WTC11 (cell line): ENCODE data around the gene CAD. TPM values are rescaled to one million over a fixed set of nuclear protein-coding genes. Genes with fewer than 3 reads are reported as not detected.

Source experiments
- ATAC-seq: fragments of 200-7000 bp; cut with Tn5 transposase; 2 replicates; pipeline ENCODE4 v1.10.0; 2021; ENCODE audit warnings: mild to moderate bottlenecking, moderate library complexity
- CTCF ChIA-PET: fragments of 300-600 bp; sonication (Branson Sonifier 250); formaldehyde crosslinking; loops from one replicate; lab custom pipeline; 2021; ENCODE audit warnings: antibody characterized with exemption; lab: Charles Lee
- POLR2A ChIA-PET: fragments of 350-600 bp; sonication (Branson Sonifier 250); formaldehyde crosslinking; loops from one replicate; lab custom pipeline; 2021; ENCODE audit warnings: antibody characterized with exemption; lab: Charles Lee
- DNase-seq: peaks from one replicate; pipeline ENCODE4 v3.0.0; 2021; ENCODE audit warnings: low spot score
- H3K27ac Mint-ChIP-seq: 2 replicates; pipeline ENCODE4 v1.8.0; 2021; ENCODE audit warnings: mixed read lengths
- H3K27me3 Mint-ChIP-seq: 2 replicates; pipeline ENCODE4 v1.8.0; 2021; ENCODE audit warnings: low read depth, mild to moderate bottlenecking, moderate library complexity, mixed read lengths
- H3K36me3 Mint-ChIP-seq: 2 replicates; pipeline ENCODE4 v1.8.0; 2021; ENCODE audit warnings: mixed read lengths
- H3K4me1 Mint-ChIP-seq: 2 replicates; pipeline ENCODE4 v1.8.0; 2022; ENCODE audit warnings: mixed read lengths
- H3K4me3 Mint-ChIP-seq: 2 replicates; pipeline ENCODE4 v1.8.0; 2021; ENCODE audit warnings: mild to moderate bottlenecking, moderate library complexity, mixed read lengths
- H3K9me3 Mint-ChIP-seq: 2 replicates; pipeline ENCODE4 v1.8.0; 2021; ENCODE audit warnings: mixed read lengths
- CREM ChIP-seq: sonication (generic); formaldehyde crosslinking; IDR thresholded peaks from 2 replicates; pipeline ENCODE4 v1.8.1; 2022; ENCODE audit warnings: mild to moderate bottlenecking, missing genetic modification reagents, moderate library complexity
- HMGA2 ChIP-seq: fragments of 250-450 bp; sonication (Bioruptor Pico); IDR thresholded peaks from 2 replicates; pipeline ENCODE4 v1.4.0; 2021; ENCODE audit warnings: mild to moderate bottlenecking, moderate library complexity
- NR1H2 ChIP-seq: sonication (generic); formaldehyde crosslinking; IDR thresholded peaks from 2 replicates; pipeline ENCODE4 v1.9.0; 2021; ENCODE audit warnings: mild to moderate bottlenecking, moderate library complexity, missing genetic modification reagents
- TCF7 ChIP-seq: sonication (generic); formaldehyde crosslinking; IDR thresholded peaks from 2 replicates; pipeline ENCODE4 v1.8.0; 2022; ENCODE audit warnings: mild to moderate bottlenecking, low read depth, missing genetic modification reagents, moderate library complexity
- TEAD4 ChIP-seq: sonication (generic); formaldehyde crosslinking; IDR thresholded peaks from 2 replicates; pipeline ENCODE4 v1.8.0; 2022; ENCODE audit warnings: mild to moderate bottlenecking, missing genetic modification reagents
- TP53 ChIP-seq: sonication (generic); formaldehyde crosslinking; IDR thresholded peaks from 2 replicates; pipeline ENCODE4 v1.8.1; 2023; ENCODE audit warnings: mild to moderate bottlenecking, missing genetic modification reagents
- ZNF263 ChIP-seq: sonication (generic); formaldehyde crosslinking; IDR thresholded peaks from 2 replicates; pipeline ENCODE4 v1.8.1; 2022; ENCODE audit warnings: low read depth, mild to moderate bottlenecking, moderate library complexity, missing genetic modification reagents
- ZNF317 ChIP-seq: sonication (generic); formaldehyde crosslinking; IDR thresholded peaks from 2 replicates; pipeline ENCODE4 v1.8.1; 2023; ENCODE audit warnings: low read depth, mild to moderate bottlenecking, moderate library complexity, missing genetic modification reagents, borderline replicate concordance
- total RNA-seq: library from RNA; stranded (reverse); gene quantifications from 3 replicates; pipeline ENCODE4 v1.2.3, GENCODE V29; 2021
- TF ChIP-seq, protein P1 (sequence below): fragments of 250-450 bp; sonication (Bioruptor Pico); IDR thresholded peaks from 2 replicates; pipeline ENCODE4 v1.9.0; 2021; ENCODE audit warnings: mild to moderate bottlenecking, borderline replicate concordance
- TF ChIP-seq, protein P2 (sequence below): sonication (generic); formaldehyde crosslinking; conservative IDR thresholded peaks from 2 replicates; pipeline ENCODE4 v1.8.1; 2022; ENCODE audit warnings: mild to moderate bottlenecking, missing genetic modification reagents
- TF ChIP-seq, protein P3 (sequence below): fragments of 250-450 bp; sonication (Bioruptor Pico); IDR thresholded peaks from 2 replicates; pipeline ENCODE4 v1.8.0; 2021; ENCODE audit warnings: mild to moderate bottlenecking
- TF ChIP-seq, protein P4 (sequence below): sonication (generic); formaldehyde crosslinking; IDR thresholded peaks from 2 replicates; pipeline ENCODE4 v1.8.1; 2023; ENCODE audit warnings: mild to moderate bottlenecking, missing genetic modification reagents
- TF ChIP-seq, protein P5 (sequence below): sonication (generic); formaldehyde crosslinking; conservative IDR thresholded peaks from 2 replicates; pipeline ENCODE4 v1.8.1; 2023; ENCODE audit warnings: mild to moderate bottlenecking, low read depth, missing genetic modification reagents, moderate library complexity
- TF ChIP-seq, protein P6 (sequence below): fragments of 250-450 bp; sonication (Bioruptor Pico); IDR thresholded peaks from 2 replicates; pipeline ENCODE4 v1.9.0; 2021; ENCODE audit warnings: mild to moderate bottlenecking
- TF ChIP-seq, protein P7 (sequence below): sonication (generic); formaldehyde crosslinking; IDR thresholded peaks from 2 replicates; pipeline ENCODE4 v1.8.0; 2022; ENCODE audit warnings: mild to moderate bottlenecking, missing genetic modification reagents
- TF ChIP-seq, protein P8 (sequence below): fragments of 250-450 bp; sonication (Bioruptor Pico); IDR thresholded peaks from 2 replicates; pipeline ENCODE4 v2.1.2; 2022; ENCODE audit warnings: mild to moderate bottlenecking, moderate library complexity

Gene CAD
- total RNA-seq, 1 experiment from 2014 or later, result 178 TPM

DNA sequence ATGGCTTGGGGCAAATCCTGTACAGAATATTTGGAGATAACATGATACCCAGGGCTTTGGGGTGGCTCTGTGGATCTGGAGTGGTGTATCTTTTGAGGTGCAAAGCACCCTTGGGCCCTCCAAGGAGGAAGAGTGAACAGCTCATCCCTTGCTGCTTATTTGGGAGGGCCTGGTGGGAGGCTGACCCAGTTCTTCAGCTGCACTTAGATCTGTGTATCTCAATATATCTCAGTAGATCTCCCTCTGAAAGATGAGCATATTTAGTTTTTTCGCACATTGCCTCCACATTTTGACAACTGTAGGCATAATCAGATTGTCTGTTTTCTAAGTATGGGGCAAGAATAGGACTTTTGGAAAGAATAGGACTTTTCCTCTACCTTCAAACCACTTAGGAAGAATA is 67.8 kb downstream of the CAD start (continued):
- TF ChIP-seq, protein P1, sequence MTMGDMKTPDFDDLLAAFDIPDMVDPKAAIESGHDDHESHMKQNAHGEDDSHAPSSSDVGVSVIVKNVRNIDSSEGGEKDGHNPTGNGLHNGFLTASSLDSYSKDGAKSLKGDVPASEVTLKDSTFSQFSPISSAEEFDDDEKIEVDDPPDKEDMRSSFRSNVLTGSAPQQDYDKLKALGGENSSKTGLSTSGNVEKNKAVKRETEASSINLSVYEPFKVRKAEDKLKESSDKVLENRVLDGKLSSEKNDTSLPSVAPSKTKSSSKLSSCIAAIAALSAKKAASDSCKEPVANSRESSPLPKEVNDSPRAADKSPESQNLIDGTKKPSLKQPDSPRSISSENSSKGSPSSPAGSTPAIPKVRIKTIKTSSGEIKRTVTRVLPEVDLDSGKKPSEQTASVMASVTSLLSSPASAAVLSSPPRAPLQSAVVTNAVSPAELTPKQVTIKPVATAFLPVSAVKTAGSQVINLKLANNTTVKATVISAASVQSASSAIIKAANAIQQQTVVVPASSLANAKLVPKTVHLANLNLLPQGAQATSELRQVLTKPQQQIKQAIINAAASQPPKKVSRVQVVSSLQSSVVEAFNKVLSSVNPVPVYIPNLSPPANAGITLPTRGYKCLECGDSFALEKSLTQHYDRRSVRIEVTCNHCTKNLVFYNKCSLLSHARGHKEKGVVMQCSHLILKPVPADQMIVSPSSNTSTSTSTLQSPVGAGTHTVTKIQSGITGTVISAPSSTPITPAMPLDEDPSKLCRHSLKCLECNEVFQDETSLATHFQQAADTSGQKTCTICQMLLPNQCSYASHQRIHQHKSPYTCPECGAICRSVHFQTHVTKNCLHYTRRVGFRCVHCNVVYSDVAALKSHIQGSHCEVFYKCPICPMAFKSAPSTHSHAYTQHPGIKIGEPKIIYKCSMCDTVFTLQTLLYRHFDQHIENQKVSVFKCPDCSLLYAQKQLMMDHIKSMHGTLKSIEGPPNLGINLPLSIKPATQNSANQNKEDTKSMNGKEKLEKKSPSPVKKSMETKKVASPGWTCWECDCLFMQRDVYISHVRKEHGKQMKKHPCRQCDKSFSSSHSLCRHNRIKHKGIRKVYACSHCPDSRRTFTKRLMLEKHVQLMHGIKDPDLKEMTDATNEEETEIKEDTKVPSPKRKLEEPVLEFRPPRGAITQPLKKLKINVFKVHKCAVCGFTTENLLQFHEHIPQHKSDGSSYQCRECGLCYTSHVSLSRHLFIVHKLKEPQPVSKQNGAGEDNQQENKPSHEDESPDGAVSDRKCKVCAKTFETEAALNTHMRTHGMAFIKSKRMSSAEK (CRISPR knock-in tag), result no peak
- TF ChIP-seq NR1H2 (CRISPR knock-in tag) (no peak), TP53 (no peak), CREM (no peak), TEAD4 (no peak), HMGA2 (CRISPR knock-in tag) (no peak), ZNF263 (CRISPR knock-in tag) (no peak)
- TF ChIP-seq, protein P2, sequence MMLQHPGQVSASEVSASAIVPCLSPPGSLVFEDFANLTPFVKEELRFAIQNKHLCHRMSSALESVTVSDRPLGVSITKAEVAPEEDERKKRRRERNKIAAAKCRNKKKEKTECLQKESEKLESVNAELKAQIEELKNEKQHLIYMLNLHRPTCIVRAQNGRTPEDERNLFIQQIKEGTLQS (CRISPR knock-in tag), result no peak
- TF ChIP-seq, protein P3, sequence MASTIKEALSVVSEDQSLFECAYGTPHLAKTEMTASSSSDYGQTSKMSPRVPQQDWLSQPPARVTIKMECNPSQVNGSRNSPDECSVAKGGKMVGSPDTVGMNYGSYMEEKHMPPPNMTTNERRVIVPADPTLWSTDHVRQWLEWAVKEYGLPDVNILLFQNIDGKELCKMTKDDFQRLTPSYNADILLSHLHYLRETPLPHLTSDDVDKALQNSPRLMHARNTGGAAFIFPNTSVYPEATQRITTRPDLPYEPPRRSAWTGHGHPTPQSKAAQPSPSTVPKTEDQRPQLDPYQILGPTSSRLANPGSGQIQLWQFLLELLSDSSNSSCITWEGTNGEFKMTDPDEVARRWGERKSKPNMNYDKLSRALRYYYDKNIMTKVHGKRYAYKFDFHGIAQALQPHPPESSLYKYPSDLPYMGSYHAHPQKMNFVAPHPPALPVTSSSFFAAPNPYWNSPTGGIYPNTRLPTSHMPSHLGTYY (CRISPR knock-in tag), result no peak
- TF ChIP-seq, protein P4, sequence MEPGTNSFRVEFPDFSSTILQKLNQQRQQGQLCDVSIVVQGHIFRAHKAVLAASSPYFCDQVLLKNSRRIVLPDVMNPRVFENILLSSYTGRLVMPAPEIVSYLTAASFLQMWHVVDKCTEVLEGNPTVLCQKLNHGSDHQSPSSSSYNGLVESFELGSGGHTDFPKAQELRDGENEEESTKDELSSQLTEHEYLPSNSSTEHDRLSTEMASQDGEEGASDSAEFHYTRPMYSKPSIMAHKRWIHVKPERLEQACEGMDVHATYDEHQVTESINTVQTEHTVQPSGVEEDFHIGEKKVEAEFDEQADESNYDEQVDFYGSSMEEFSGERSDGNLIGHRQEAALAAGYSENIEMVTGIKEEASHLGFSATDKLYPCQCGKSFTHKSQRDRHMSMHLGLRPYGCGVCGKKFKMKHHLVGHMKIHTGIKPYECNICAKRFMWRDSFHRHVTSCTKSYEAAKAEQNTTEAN, result no peak

DNA sequence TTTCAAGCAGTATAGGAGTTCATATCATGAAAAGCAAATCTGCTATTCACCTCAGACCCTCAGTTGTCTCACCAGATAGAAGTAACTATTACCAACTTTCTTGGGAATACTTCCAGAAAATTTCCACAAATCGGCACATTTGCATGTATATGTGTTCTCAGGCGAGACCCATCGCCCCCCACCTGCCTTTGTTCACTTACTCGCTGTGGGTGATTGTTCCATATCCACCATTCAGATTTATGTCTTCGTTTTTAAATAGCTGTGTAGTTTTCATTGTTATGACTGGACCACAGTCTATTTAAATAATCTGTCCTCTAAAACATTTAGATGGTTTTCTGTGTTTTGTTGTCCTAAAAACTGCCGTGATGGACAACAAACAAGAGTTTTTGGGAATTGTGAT is 68.3 kb downstream of the CAD start:
- H3K4me1 Mint-ChIP-seq, result peaks cover 50% of the 10 kb centered on the region
- CTCF ChIA-PET, result interaction anchor here (1.2 to 7.6 kb wide), 2 partner anchors 16 to 343 kb away, joined by 3 to 129 read pairs; no protein-coding TSS in a partner anchor
- no peak overlapping the region for H3K4me3 Mint-ChIP-seq
- POLR2A ChIA-PET, result no interaction called here
- no peaks in the 10 kb centered on the region; the same call in 1 of the 2 replicates for H3K27me3 Mint-ChIP-seq
- no peaks in the 10 kb centered on the region for H3K9me3 Mint-ChIP-seq
- DNase-seq (no peak), ATAC-seq (no peak)
- no peaks in the 10 kb centered on the region for H3K36me3 Mint-ChIP-seq
- TF ChIP-seq, protein P5, sequence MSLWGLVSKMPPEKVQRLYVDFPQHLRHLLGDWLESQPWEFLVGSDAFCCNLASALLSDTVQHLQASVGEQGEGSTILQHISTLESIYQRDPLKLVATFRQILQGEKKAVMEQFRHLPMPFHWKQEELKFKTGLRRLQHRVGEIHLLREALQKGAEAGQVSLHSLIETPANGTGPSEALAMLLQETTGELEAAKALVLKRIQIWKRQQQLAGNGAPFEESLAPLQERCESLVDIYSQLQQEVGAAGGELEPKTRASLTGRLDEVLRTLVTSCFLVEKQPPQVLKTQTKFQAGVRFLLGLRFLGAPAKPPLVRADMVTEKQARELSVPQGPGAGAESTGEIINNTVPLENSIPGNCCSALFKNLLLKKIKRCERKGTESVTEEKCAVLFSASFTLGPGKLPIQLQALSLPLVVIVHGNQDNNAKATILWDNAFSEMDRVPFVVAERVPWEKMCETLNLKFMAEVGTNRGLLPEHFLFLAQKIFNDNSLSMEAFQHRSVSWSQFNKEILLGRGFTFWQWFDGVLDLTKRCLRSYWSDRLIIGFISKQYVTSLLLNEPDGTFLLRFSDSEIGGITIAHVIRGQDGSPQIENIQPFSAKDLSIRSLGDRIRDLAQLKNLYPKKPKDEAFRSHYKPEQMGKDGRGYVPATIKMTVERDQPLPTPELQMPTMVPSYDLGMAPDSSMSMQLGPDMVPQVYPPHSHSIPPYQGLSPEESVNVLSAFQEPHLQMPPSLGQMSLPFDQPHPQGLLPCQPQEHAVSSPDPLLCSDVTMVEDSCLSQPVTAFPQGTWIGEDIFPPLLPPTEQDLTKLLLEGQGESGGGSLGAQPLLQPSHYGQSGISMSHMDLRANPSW (CRISPR knock-in tag), result no peak
- TF ChIP-seq TCF7 (CRISPR knock-in tag) (no peak), ZNF317 (CRISPR knock-in tag) (no peak)
- TF ChIP-seq, protein P6, sequence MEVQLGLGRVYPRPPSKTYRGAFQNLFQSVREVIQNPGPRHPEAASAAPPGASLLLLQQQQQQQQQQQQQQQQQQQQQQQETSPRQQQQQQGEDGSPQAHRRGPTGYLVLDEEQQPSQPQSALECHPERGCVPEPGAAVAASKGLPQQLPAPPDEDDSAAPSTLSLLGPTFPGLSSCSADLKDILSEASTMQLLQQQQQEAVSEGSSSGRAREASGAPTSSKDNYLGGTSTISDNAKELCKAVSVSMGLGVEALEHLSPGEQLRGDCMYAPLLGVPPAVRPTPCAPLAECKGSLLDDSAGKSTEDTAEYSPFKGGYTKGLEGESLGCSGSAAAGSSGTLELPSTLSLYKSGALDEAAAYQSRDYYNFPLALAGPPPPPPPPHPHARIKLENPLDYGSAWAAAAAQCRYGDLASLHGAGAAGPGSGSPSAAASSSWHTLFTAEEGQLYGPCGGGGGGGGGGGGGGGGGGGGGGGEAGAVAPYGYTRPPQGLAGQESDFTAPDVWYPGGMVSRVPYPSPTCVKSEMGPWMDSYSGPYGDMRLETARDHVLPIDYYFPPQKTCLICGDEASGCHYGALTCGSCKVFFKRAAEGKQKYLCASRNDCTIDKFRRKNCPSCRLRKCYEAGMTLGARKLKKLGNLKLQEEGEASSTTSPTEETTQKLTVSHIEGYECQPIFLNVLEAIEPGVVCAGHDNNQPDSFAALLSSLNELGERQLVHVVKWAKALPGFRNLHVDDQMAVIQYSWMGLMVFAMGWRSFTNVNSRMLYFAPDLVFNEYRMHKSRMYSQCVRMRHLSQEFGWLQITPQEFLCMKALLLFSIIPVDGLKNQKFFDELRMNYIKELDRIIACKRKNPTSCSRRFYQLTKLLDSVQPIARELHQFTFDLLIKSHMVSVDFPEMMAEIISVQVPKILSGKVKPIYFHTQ, result no peak
- TF ChIP-seq, protein P7, sequence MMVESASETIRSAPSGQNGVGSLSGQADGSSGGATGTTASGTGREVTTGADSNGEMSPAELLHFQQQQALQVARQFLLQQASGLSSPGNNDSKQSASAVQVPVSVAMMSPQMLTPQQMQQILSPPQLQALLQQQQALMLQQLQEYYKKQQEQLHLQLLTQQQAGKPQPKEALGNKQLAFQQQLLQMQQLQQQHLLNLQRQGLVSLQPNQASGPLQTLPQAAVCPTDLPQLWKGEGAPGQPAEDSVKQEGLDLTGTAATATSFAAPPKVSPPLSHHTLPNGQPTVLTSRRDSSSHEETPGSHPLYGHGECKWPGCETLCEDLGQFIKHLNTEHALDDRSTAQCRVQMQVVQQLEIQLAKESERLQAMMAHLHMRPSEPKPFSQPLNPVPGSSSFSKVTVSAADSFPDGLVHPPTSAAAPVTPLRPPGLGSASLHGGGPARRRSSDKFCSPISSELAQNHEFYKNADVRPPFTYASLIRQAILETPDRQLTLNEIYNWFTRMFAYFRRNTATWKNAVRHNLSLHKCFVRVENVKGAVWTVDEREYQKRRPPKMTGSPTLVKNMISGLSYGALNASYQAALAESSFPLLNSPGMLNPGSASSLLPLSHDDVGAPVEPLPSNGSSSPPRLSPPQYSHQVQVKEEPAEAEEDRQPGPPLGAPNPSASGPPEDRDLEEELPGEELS (CRISPR knock-in tag), result no peak
- TF ChIP-seq, protein P8, sequence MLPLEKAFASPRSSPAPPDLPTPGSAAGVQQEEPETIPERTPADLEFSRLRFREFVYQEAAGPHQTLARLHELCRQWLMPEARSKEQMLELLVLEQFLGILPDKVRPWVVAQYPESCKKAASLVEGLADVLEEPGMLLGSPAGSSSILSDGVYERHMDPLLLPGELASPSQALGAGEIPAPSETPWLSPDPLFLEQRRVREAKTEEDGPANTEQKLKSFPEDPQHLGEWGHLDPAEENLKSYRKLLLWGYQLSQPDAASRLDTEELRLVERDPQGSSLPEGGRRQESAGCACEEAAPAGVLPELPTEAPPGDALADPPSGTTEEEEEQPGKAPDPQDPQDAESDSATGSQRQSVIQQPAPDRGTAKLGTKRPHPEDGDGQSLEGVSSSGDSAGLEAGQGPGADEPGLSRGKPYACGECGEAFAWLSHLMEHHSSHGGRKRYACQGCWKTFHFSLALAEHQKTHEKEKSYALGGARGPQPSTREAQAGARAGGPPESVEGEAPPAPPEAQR (CRISPR knock-in tag), result no peak
- no peak overlapping the region for H3K27ac Mint-ChIP-seq
